ENCODE results near the gene TMEM201. TPM values are rescaled to one million over a fixed set of nuclear protein-coding genes. Genes with fewer than 3 reads are reported as not detected.

TMEM201 gene
- total and polyA plus RNA-seq, 7 experiments from 2014 or later: 1.0 to 18.5 (median 9.7) TPM

DNA sequence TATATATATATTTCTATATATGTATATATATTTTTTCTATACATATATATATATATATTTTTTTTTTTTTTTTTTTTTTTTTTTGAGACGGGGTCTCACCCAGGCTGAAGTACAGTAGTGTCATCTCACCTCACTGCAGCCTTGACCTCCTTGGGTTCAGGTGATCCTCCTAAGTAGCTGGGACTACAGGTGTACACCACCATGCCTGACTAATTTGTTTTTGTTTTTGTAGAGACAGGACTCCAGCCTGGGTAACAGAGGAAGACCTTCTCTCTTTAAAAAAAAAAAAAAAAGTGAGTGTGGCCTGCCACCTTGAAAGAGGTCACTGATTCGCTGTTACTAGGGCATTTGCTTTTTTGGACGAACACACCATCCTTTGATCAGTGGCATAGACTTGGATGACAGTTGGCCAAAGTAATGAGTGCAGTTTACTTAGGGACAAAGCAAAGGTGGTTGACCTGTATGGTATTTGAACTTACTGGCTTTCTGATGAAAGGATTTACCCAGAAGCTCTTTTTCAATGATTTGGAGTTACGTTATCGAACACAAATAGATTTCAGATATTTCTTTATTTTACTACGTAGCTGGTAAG lies 38.7 kb upstream of the TMEM201 start:
- H3K4me3 Mint-ChIP-seq: no peak overlapping the region
- CTCF ChIA-PET: no interaction called here
- no peak overlapping the region for H3K27ac ChIP-seq (ENCODE audit: low read depth, low read length)

DNA sequence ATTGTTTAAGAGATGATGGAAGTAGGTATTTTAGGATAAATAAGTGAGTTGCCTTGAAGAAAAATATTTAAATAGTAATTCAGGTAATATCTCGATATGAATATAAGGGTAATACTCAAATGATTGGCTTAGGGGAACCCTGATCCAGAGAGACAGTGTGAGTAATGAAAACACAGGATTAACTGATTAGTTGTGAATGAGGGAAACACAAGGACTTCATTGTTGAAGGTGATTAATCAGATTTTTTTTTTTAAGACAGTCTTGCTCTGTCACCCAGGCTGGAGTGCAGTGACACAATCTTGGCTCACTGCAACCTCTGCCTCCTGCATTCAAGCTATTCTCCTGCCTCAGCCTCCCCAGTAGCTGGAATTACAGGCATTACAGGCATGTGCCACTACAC lies 36.7 kb upstream of the TMEM201 start:
- Mint-ChIP-seq H3K4me1 (peaks cover 0 to 11% (median 8%) of the 10 kb centered on the region in 7 donors), H3K4me3 (no peak overlapping the region), H3K27me3 (no peaks in the 10 kb centered on the region), H3K9me3 (no peaks in the 10 kb centered on the region), H3K36me3 (peaks cover 0 to 23% (median 18%) of the 10 kb centered on the region in 5 donors), H3K27ac (no peak overlapping the region)
- no peak for DNase-seq
- ATAC-seq: no peak
- H3K9me3 ChIP-seq (ENCODE audit: control insufficient read depth in 2 of 3, low read length in 3 of 3): no peaks in the 10 kb centered on the region
- CTCF ChIA-PET: no interaction called here
- POLR2A ChIA-PET: no interaction called here
- H3K36me3 ChIP-seq (ENCODE audit: control insufficient read depth in 2 of 3, insufficient read depth in 3 of 3, low read length in 3 of 3): peaks cover 0 to 15% (median 0%) of the 10 kb centered on the region in 3 experiments
- intact Hi-C loops (cut with micrococcal nuclease): no loop called here
- no peak overlapping the region for H3K27ac ChIP-seq (ENCODE audit: low read depth, low read length)
- no peaks in the 10 kb centered on the region for H3K27me3 ChIP-seq (ENCODE audit: control insufficient read depth in 2 of 2, insufficient read depth in 2 of 2, low read length in 2 of 2)
- no peak overlapping the region for H3K4me3 ChIP-seq (ENCODE audit: low read length)
- no peaks in the 10 kb centered on the region for H3K4me1 ChIP-seq (ENCODE audit: control insufficient read depth in 2 of 2, insufficient read depth in 2 of 2, low read length in 2 of 2)

More for the DNA sequence above, 38.7 kb upstream of the TMEM201 start:
- POLR2A ChIA-PET: interaction anchor here (0.7 kb wide), 1 partner anchor 8 kb away, joined by 3 read pairs; no protein-coding TSS in a partner anchor
- H3K27me3 ChIP-seq (ENCODE audit: control insufficient read depth in 2 of 2, insufficient read depth in 2 of 2, low read length in 2 of 2): no peaks in the 10 kb centered on the region
- no peaks in the 10 kb centered on the region for H3K27me3 Mint-ChIP-seq
- H3K27ac Mint-ChIP-seq: no peak overlapping the region
- H3K4me1 Mint-ChIP-seq: peaks cover 0 to 17% (median 5%) of the 10 kb centered on the region in 7 donors
- no peaks in the 10 kb centered on the region for H3K4me1 ChIP-seq (ENCODE audit: control insufficient read depth in 2 of 2, insufficient read depth in 2 of 2, low read length in 2 of 2)
- H3K4me3 ChIP-seq (ENCODE audit: low read length): no peak overlapping the region
- H3K9me3 Mint-ChIP-seq: no peaks in the 10 kb centered on the region
- no peaks in the 10 kb centered on the region for H3K9me3 ChIP-seq (ENCODE audit: control insufficient read depth in 2 of 3, low read length in 3 of 3)
- H3K36me3 ChIP-seq (ENCODE audit: control insufficient read depth in 2 of 3, insufficient read depth in 3 of 3, low read length in 3 of 3): no peaks in the 10 kb centered on the region
- peaks cover 0 to 7% (median 5%) of the 10 kb centered on the region in 5 donors for H3K36me3 Mint-ChIP-seq
- no peak for DNase-seq
- no peak for ATAC-seq
- intact Hi-C loops (cut with micrococcal nuclease): no loop called here

DNA sequence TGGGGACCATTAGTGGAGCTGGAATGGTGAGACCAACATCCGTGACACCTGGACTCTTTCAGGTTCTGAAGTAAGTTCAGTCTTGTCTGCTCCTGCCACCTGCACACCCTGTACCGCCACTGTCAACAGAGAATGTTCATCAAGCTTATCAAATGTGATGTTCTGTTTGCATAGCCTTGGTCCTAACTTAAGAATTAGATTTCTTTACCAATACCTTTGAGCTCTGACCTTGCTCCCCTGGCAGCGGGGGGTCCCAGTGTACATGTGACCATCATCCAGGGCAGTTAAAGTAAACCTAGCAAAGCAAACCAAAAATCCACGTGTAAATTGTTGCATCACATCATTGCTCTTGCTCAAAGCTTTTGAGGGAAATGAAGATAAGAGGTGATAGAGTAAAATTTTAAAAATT lies 35.0 kb upstream of the TMEM201 start:
- Mint-ChIP-seq H3K4me1 (peaks cover 6 to 24% (median 19%) of the 10 kb centered on the region in 7 donors), H3K9me3 (no peaks in the 10 kb centered on the region), H3K27me3 (no peaks in the 10 kb centered on the region), H3K27ac (no peak overlapping the region), H3K4me3 (no peak overlapping the region), H3K36me3 (peaks cover 0 to 23% (median 18%) of the 10 kb centered on the region in 5 donors)
- no peaks in the 10 kb centered on the region for H3K27me3 ChIP-seq (ENCODE audit: control insufficient read depth in 2 of 2, insufficient read depth in 2 of 2, low read length in 2 of 2)
- H3K27ac ChIP-seq (ENCODE audit: low read depth, low read length): no peak overlapping the region
- H3K4me1 ChIP-seq (ENCODE audit: control insufficient read depth in 2 of 2, insufficient read depth in 2 of 2, low read length in 2 of 2): peaks cover 8 to 15% of the 10 kb centered on the region in 2 donors
- POLR2A ChIA-PET: interaction anchor here (0.6 to 1.9 kb wide), 2 partner anchors 14 to 351 kb away, joined by 3 to 4 read pairs; partner anchors contain the start of gene SLC25A33
- intact Hi-C loops (cut with micrococcal nuclease): no loop called here
- H3K4me3 ChIP-seq (ENCODE audit: low read length): no peak overlapping the region
- CTCF ChIA-PET: interaction anchor here (0.8 kb wide), 1 partner anchor 66 kb away, joined by 4 read pairs; no protein-coding TSS in a partner anchor
- ATAC-seq (no peak), DNase-seq (no peak)
- no peaks in the 10 kb centered on the region for H3K9me3 ChIP-seq (ENCODE audit: control insufficient read depth in 2 of 3, low read length in 3 of 3)
- H3K36me3 ChIP-seq (ENCODE audit: control insufficient read depth in 2 of 3, insufficient read depth in 3 of 3, low read length in 3 of 3): peaks cover 0 to 15% (median 0%) of the 10 kb centered on the region in 3 experiments

GRCh38 chr1:9555942-9556341 lies 32.8 kb upstream of the TMEM201 start:
- intact Hi-C loops (cut with micrococcal nuclease): no loop called here
- peaks cover 22 to 41% (median 30%) of the 10 kb centered on the region in 7 donors for H3K4me1 Mint-ChIP-seq
- peaks cover 0 to 15% (median 0%) of the 10 kb centered on the region in 3 experiments for H3K36me3 ChIP-seq (ENCODE audit: control insufficient read depth in 2 of 3, insufficient read depth in 3 of 3, low read length in 3 of 3)

GRCh38 chr1:9557624-9558023 lies 31.1 kb upstream of the TMEM201 start:
- Mint-ChIP-seq H3K27ac (peak overlapping the region in 6 of 9 donors; percentile 19 to 93 (median 68)), H3K36me3 (peaks cover 0 to 20% (median 16%) of the 10 kb centered on the region in 5 donors), H3K4me3 (peak overlapping the region in 6 of 10 donors; percentile 7 to 71 (median 52)), H3K4me1 (peaks cover 22 to 46% (median 34%) of the 10 kb centered on the region in 7 donors), H3K9me3 (no peaks in the 10 kb centered on the region), H3K27me3 (no peaks in the 10 kb centered on the region)
- Histone ChIP-seq H3K36me3 (ENCODE audit: control insufficient read depth in 2 of 3, insufficient read depth in 3 of 3, low read length in 3 of 3) (peaks cover 0 to 15% (median 0%) of the 10 kb centered on the region in 3 experiments), H3K4me1 (ENCODE audit: control insufficient read depth in 2 of 2, insufficient read depth in 2 of 2, low read length in 2 of 2) (peaks cover 14 to 27% of the 10 kb centered on the region in 2 donors), H3K27me3 (ENCODE audit: control insufficient read depth in 2 of 2, insufficient read depth in 2 of 2, low read length in 2 of 2) (no peaks in the 10 kb centered on the region), H3K4me3 (ENCODE audit: low read length) (no peak overlapping the region), H3K9me3 (ENCODE audit: control insufficient read depth in 2 of 3, low read length in 3 of 3) (no peaks in the 10 kb centered on the region), H3K27ac (ENCODE audit: low read depth, low read length) (no peak overlapping the region)
- ChIA-PET CTCF (interaction anchor here (1.3 kb wide), 1 partner anchor 268 kb away, joined by 4 read pairs; no protein-coding TSS in a partner anchor), POLR2A (no interaction called here)
- DNase-seq: no peak
- no peak for ATAC-seq
- intact Hi-C loops (cut with micrococcal nuclease): loop anchor here in 1 of 2 donors (1.0 to 2.0 kb wide), 2 partner anchors 19 to 62 kb away; partner anchors contain the start of gene SLC25A33

More at GRCh38 chr1:9555942-9556341, 32.8 kb upstream of the TMEM201 start:
- no peak for DNase-seq
- H3K36me3 Mint-ChIP-seq: peaks cover 0 to 23% (median 18%) of the 10 kb centered on the region in 5 donors
- ChIA-PET POLR2A (no interaction called here), CTCF (no interaction called here)
- H3K4me3 Mint-ChIP-seq: no peak overlapping the region
- H3K27ac Mint-ChIP-seq: peak overlapping the region in 2 of 9 donors; percentile 23 to 47
- H3K9me3 ChIP-seq (ENCODE audit: control insufficient read depth in 2 of 3, low read length in 3 of 3): no peaks in the 10 kb centered on the region
- H3K27me3 ChIP-seq (ENCODE audit: control insufficient read depth in 2 of 2, insufficient read depth in 2 of 2, low read length in 2 of 2): no peaks in the 10 kb centered on the region
- ATAC-seq: no peak
- H3K4me3 ChIP-seq (ENCODE audit: low read length): no peak overlapping the region
- H3K27me3 Mint-ChIP-seq: no peaks in the 10 kb centered on the region
- peaks cover 14 to 27% of the 10 kb centered on the region in 2 donors for H3K4me1 ChIP-seq (ENCODE audit: control insufficient read depth in 2 of 2, insufficient read depth in 2 of 2, low read length in 2 of 2)
- H3K27ac ChIP-seq (ENCODE audit: low read depth, low read length): no peak overlapping the region
- H3K9me3 Mint-ChIP-seq: no peaks in the 10 kb centered on the region

DNA sequence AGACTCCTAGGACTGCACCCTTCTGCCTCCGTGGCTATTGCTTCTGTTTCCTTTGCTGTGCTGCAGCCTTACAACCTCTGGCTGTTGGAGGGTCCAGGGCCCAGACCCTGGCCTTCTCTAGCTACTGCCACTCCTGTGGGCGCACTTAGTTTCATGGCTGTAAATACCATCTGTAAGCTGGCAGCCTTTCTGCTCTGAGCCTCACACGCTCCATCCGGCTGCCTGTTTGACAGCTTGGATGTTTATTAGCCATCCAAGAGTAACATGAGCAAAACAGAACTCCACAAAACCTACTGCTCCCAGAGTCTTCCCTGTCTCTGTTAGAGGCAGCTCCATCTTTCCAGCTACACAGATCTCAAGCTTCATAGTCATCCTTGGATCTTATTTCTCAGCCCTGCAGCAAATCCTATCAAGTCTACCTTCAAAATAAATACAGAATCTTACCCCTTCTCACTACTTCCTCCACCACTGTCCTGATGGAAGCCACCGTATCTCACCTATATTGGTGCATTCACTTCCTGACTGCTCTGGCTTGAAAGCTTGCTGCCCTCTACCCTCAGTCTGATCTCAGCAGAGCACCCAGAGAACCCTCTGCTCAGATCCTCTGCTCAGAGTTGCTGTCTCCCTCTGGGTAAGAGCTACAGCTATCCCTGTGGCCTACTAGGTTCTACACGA lies 30.3 kb upstream of the TMEM201 start:
- Histone ChIP-seq H3K36me3 (ENCODE audit: control insufficient read depth in 2 of 3, insufficient read depth in 3 of 3, low read length in 3 of 3) (peaks cover 0 to 15% (median 0%) of the 10 kb centered on the region in 3 experiments), H3K4me1 (ENCODE audit: control insufficient read depth in 2 of 2, insufficient read depth in 2 of 2, low read length in 2 of 2) (peaks cover 14 to 27% of the 10 kb centered on the region in 2 donors), H3K27me3 (ENCODE audit: control insufficient read depth in 2 of 2, insufficient read depth in 2 of 2, low read length in 2 of 2) (no peaks in the 10 kb centered on the region), H3K9me3 (ENCODE audit: control insufficient read depth in 2 of 3, low read length in 3 of 3) (no peaks in the 10 kb centered on the region), H3K27ac (ENCODE audit: low read depth, low read length) (peak overlapping the region; percentile 28), H3K4me3 (ENCODE audit: low read length) (no peak overlapping the region)
- Mint-ChIP-seq H3K4me1 (peaks cover 22 to 46% (median 33%) of the 10 kb centered on the region in 7 donors), H3K9me3 (no peaks in the 10 kb centered on the region), H3K4me3 (peak overlapping the region in 9 of 10 donors; percentile 42 to 81 (median 70)), H3K27me3 (no peaks in the 10 kb centered on the region), H3K36me3 (peaks cover 0 to 19% (median 16%) of the 10 kb centered on the region in 5 donors), H3K27ac (peak overlapping the region; percentile 0 to 96 (median 81))
- POLR2A ChIA-PET: interaction anchor here (1.4 kb wide), 1 partner anchor 17 kb away, joined by 3 read pairs; no protein-coding TSS in a partner anchor
- ATAC-seq (peak; percentile 32), DNase-seq (no peak)
- intact Hi-C loops (cut with micrococcal nuclease): loop anchor here in 1 of 2 donors (1.0 to 2.0 kb wide), 2 partner anchors 20 to 63 kb away; partner anchors contain the start of gene SLC25A33
- CTCF ChIA-PET: interaction anchor here (0.6 to 0.9 kb wide), 2 partner anchors 63 to 1019 kb away, joined by 4 to 6 read pairs; no protein-coding TSS in a partner anchor

Data from naive thymus-derived CD4-positive, alpha-beta T cell (primary cell).